Epidermal melanocyte (primary cell): ENCODE data around the gene ST8SIA3.

Experiments
- DNase-seq: peaks from one replicate; pipeline ENCODE4 v3.0.0; 2011; ENCODE audit warnings: low spot score; ENCODE audit not compliant: insufficient read length

ST8SIA3 gene, protein sequence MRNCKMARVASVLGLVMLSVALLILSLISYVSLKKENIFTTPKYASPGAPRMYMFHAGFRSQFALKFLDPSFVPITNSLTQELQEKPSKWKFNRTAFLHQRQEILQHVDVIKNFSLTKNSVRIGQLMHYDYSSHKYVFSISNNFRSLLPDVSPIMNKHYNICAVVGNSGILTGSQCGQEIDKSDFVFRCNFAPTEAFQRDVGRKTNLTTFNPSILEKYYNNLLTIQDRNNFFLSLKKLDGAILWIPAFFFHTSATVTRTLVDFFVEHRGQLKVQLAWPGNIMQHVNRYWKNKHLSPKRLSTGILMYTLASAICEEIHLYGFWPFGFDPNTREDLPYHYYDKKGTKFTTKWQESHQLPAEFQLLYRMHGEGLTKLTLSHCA

DNA sequence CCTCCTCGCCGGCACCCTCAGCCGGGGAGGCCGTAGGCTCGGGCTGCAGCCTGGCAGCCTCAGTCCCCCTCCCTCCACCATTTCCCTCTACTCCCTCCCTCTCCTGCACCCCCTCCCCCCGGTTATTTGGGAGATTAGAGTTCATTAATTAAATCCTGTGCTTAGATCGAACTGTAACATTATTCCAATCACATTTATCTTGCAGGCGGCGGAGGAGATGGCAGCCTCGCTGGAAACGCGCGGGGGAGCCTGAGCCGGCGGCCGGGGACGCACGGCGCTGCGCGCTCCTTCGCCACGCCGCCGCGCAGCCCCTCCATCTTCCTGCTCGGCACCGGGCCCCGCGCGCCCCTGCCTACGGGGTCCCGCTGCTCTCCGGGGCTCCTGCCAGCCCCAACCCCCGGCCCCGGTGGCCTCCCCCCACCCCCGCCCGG is at the start of gene ST8SIA3:
Gene ST8SIA3 (plus strand): TSS at position 287 of the 431 bp plus-strand sequence. CDS start 290 bp downstream, outside the sequence.
- no peak for DNase-seq

DNA sequence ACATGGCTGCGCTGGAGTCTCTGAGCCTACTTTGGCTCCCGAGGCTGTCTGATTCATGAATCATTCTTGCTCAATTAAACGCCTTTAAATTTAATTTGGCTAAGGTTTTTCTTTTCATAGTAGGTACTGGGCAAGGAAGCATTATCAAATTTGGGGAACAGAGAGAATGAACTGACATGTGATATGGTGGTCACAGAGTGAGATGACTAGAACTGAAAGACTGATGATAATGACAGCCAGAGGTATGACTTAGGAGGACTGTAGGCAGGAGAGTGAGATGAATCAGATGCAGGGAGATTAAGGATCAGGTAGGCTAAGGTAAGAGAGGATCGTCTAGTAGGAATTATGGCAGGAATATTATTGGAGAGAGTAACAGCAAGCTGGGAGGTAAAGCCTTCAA is 40.9 kb upstream of the ST8SIA3 start:
- no peak for DNase-seq

DNA sequence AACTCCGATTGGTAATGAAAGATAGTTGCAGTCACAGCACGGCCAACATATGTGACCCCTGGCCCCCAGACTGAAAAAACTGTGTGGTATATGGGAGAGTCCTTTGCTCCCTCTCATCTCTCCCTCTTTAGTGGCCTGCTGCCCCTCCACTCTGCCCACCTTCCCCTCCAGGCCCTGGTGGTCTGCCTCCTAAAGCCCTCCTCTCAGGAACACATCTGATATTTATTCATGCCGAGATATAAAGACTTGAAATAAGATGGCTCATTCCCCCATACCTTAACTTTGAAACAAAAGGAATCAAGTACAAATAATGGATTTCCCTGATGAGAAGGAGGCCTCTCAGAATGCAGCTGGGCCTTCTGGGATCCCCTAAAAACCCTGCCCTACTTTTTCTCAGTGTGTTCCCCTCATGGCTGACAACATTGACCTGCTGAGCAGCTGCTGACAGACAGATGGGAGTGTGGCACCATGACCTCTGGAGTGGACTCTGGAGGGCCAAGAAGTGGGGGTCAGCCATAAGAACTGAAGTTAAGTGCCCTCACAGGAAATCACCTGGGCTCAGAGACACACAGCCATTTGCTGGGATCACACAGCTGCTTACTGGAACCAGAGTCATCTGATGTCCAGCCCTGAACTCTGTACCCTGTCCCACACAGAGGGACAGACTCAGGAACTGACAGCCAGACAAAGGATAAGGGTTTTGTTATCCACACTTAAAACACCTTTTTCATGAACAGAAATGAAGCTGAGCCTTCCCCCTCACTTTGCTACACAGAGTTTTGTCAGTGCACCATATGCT is 39.8 kb upstream of the ST8SIA3 start:
- no peak for DNase-seq

DNA sequence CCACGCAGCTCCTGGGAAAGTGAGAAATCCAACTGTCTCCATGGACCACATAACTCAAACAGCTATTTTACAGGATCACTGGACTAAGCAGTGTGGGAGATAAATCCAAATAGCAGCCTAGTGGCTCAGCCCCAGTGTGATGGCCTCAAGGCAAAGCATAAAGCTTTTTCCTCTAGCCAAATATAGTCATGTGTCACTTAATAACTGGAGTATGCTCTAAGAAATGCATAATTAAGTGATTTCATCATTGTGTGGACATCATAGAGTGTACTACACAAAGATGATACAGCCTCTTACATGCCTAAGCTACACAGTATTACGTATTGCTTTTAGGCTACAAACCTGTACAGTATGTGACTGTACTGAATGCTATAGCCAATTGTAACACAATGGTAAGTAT is 31.8 kb upstream of the ST8SIA3 start:
- DNase-seq, result no peak

DNA sequence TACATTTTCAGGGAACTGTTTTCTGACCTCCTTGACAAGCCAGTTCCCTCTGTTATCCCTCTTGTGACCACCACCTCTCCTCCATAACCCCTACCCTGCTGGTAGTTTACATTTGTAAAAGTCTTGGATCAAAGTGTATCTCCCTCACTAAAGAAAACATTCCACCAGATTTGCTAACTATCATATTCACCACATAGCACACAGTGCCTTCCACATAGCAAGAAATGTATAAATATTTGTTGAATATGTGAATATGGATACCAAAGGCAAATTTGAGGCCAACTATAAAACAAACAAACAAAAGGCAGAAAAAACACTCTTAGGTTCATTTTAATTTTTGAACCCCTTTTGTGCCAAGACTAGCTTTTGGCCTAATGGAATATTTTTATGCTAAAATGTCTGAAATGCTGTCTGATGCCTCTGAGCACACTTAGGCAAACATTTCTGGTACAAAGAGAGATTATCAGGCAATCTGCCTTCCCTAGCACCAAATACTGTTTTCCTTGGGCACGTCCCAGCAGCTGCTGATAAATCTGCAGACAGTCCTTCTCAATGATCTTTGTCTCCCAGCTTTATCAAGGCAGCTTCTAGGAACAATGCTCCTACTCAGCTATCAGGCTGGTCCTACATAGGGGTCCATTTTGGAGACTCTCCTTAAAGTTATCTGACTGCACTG is 26.7 kb upstream of the ST8SIA3 start:
- no peak for DNase-seq

DNA sequence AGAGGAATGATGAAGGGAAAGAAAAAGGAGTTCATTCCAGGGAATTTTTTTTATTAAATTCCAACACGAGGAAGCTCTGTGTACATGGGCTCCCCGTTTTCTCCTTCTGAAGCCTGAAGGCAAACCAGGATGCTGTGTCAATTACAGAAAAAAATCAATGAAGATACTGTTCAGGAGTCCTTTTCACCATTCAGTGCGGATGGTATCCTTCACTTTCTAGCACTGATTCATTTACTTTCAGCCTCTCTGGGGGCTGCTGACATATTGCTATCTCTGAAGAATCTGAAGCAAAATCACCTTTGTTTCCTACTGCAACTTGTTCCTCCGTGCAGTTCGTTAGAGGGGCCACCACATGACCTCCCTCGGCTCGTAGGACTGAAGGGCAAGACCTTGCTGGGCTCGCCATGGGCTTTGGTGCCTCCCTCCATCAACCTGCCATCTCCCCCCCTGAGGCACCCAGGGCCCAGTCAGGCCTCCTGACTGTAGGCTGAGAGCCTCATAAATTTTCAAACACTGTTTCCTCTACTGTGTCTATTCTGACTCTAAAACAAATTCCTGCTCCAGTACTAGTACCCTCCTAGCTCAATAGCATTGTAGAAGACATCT is 25.5 kb upstream of the ST8SIA3 start:
- DNase-seq, result no peak

DNA sequence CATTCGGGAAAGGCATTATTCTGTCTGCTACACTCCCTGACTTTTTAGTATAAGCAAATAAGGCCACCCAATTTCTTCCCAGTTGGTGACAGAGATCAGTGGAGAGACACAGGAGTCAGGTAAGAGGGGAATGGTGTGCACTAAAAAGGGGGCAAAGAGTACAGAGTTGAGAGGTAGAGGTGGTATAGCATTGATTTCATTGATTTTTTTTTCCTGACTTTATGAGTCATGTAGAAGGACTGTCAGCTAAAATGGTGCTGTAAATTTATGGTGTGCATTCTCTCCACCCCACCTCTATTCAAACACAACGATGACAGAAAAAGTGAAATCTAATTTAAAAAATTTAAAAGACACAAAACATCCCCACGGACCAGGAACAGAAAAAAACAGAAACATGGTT is 23.7 kb upstream of the ST8SIA3 start:
- no peak for DNase-seq

DNA sequence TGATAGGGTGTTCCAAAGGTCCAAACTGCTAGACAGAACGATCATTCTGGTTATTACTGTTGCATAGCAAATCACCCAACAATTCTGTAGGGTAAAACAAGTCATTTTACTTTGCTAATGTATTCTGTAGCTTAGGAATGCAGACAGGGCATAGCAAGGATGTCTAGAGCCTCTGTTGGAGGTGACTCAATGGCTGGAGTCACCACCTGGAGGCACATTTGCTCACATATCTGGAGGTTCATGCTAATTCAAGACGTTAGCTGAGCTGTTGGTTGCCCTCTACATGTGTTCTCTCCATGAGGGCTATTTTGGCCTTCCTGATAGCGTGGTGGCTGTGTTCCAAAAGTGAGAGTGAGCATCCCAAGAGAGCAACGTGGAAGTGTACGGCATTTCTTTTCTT is 22.5 kb upstream of the ST8SIA3 start:
- DNase-seq, result no peak

DNA sequence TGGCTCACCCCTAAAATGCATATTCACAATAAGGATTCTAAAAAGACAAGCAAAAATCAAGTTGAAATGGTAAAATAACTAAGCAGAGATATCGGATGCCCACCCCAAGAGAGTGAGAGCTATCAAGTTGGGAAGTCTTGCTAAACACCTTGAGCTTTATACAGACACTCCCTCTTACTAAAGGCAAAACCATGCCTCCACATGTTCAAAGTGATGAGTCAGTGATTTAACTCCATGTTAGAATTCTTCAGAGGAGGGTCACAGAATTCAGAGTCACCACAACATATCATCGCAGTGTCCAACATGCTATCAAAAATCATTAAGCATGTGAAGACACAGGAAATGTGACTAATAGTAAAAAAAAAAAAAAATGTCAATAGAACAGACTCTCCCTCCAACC is 20.6 kb upstream of the ST8SIA3 start:
- DNase-seq, result no peak

DNA sequence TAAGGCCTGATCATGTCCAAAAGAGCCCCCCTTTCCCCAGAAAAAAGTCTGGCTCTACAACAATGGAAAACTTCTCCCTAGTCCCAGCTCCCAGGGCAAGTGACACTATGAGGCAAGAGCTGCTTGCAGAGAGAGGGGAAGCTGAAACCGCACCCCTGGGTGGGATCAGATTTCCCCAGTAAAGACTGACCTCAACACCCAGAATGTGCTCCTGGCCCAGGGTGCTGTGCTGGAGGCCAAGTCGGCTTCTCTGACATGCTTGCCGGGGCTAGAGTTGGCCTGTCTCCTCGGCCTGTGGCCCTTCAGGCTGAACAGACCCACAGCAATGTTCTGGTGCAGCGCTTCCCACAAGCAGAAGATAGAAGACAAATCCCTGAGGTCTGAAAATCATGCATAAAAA is 18.4 kb upstream of the ST8SIA3 start:
- no peak for DNase-seq

DNA sequence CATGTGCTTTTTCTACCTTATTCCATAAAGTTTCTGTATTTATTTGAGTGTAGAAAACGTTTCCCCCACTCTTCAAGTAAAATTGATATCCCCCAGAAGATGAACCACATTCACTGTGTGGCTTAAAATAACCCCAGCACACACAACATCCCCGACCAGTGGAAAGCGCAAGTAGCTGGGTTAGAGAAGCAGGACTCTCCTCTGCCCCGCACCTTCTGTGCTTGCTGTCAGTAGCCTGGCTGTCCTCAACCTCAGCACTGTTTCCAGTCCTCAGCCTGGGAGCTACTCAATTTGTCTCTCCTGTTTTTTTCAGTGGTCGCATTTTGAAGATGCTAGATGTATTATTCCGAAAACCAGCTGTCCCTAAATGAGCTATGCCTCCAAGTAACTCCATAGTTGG is 18.0 kb upstream of the ST8SIA3 start:
- no peak for DNase-seq

DNA sequence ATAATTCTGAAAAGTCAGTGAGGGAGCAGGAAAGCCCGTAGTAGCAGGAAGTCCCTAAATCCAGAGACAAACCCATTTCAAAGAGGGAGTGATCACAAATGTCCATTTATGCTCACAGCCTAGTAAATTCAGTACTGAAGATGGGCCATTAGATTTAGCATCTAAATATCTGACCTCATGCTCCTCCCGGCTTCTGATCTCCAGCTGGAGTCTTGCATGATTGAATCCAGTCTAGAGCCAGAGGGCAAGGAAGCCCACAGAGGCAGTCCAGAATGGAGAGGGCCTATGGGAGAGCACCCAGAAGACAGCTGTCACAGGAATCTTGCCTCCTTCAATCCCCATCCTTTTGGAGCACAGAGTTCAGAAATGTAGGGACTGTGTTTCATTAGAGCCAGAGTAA is 16.0 kb upstream of the ST8SIA3 start:
- DNase-seq, result no peak

DNA sequence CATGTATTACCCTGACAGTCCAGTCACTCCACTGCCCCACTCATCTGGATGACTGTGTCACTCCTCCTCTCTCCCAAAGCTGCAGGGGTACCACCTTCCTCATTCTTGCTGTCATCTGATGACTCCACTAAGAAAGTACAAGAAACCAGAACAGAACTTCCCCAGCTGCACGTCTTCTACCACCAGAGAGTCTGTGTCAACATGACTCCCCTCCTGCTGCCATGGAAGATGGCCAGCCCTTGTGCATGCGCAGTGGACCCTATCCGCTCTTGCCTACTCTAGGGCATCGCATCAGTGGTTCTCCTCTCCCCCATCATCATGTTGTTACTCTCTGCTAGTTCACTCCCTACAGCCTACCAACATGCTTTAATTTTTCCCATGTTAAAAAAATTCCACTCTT is 14.5 kb upstream of the ST8SIA3 start:
- DNase-seq, result no peak

DNA sequence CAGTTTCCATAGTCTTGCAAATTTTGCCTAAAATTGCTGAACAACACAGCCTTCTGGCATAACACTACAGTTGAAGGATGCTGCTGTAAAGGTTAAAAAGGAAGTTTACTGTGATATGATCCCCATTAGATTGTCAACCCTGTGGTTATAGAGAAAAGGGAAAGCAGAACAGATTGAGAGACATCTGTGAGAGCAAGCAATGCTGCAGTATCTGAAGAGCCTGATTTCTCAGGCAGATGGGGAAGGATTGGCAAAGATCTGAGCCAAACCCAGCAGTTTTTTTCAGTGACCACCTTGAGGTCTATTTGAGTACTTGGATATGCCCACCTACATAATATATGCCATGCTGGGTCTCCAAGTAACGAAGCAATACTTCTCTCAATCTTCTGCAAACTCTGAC is 8.5 kb upstream of the ST8SIA3 start:
- no peak for DNase-seq

DNA sequence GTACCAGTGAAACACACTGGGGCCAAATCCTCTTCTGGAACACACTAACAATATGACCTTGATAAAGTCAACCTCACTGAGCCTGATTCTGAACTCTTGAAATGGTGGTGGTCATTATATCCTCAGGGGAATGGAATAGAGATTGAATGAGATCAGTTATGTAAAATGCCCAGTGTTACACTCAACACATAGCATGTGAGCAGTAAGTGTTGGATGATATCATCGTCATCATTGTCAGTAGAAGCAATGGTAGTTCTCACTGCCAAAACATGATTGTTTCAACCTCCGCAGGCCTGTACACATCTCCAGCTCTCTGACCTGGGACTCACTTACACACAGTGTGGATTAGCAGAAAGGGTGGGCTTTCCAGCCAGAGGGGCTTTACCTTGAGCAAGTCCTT is 5.5 kb upstream of the ST8SIA3 start:
- no peak for DNase-seq

DNA sequence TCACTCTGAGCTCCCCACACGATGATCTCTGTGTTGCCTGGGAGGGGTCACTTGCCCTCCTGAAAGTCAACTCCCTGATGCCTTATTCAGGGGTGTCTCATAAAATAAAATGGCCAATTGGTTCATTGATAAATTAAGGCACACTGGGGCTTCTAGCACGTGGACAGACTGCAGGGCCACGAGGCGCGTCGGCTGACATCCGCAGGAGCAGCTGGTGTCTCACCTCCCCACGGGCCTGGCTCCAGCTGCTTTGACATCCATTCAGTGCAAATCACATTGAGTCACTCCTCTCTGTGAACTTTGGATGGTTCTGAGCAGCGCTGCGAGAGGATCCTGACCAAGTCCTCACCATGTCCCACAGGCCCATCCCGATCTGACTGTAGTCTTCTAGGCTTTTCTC is 4.6 kb upstream of the ST8SIA3 start:
- no peak for DNase-seq

DNA sequence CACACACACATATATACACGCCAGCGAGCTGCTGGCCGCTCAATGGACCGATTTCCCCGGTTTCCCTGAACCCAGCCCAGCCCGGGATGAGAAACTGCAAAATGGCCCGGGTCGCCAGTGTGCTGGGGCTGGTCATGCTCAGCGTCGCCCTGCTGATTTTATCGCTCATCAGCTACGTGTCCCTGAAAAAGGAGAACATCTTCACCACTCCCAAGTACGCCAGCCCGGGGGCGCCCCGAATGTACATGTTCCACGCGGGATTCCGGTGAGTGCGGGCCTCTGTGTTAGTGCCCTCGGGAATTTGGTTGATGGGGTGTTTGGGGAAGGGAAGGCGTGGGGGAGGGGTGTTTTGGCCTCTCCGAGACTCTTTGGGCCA is 392 bp downstream of the ST8SIA3 start:
- DNase-seq, result no peak

DNA sequence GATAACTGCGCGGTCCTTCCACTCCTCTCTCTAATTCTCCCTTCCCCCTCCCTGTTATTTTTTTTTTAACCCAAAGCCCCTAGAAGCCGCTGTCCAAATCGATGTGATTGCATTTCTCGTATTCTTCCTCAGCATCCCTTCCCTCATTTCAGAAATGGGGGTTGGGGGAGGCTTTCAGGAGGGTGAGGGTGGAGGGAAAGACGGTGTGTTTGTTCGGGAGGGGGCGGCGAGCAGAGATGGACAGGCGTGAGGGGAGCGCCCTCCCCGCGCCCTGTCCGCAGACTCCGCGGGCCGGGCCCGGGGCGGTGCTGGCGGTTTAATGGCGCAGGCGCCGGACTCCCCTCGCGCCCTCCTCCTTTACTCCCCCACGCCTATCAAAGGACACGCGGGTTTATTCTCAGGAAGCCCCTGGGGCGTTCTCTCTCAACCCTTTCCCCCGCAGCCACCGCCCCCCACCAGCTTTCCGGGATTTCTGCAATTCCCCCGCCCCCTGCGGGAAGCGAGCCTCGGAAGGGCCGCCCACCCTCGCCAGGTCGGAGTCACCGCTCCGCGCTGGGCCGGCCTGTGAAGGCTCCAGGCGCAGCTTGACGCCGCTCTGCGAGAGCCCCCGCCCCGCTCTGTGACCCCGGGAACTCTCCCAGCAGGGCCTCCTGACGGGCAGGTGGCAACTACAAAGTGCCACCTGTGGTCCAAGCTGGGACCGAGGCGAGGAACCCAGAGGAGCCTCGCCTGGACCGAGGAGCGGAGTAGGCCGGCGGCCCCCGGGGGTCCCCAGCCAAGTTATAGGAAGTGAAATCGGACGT is 981 bp downstream of the ST8SIA3 start:
- no peak for DNase-seq

DNA sequence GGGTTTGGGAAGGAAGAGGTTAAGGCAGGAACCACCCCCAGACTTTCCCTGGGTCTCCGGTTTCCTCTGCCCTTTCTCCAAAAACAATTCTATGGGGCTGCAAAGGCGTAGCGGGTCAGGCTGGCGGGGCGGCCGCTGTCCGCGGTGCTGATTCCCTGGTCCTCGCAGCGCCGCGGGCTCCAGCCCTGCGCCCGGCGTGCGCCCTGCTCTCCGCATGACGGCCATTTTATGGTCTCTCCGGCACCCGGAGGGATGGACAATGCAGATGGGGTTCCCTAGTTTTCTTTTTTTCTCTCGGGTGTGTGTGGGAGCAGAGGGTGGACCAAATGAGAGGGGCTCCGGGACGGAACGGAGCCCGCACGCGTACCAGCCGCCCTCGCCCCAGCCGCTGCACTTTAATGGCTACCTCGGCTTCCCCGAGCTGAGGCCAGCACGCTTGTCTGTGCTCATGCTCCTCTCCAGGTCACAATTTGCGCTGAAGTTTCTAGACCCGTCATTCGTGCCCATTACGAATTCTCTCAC is 1.6 kb downstream of the ST8SIA3 start:
- peak; percentile 28 for DNase-seq

DNA sequence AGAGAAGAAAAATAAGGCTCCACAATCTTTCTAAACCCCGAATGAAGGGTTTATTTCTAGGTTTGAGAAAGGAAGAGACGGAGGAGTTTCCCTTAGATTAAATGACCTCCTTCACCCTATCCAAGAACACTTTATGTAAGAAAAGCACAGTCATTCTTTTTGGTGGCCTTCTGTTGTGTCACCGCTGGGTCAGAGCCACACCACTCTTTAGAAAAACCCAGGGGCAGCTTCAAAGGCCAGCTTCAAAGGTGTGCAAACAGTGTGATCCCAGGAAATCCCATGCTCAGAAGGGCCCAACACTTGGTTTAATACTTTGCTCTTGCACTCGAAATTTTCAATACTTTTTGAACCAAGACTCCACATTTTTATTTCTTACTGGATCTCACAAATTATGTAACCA is 7.1 kb downstream of the ST8SIA3 start:
- DNase-seq, result no peak

DNA sequence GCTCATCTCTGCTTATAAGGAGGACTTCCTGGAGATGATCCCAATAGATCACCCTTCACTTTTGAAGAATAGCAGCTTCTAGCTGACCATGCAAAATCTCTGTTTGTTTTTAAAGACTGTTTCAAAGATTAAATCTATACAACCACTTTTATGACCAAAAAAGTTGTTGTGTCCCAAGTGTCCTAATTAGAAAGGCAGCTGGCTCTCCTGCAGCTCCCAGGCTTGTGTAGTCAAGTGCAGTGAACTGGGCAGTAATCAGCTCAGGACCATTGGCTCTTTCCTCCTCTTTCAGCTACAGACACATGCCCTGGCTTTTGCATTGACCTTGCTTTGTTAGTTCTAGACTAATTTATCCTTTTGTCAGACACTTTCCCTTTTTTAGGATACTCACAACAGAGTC is 10.4 kb downstream of the ST8SIA3 start:
- DNase-seq, result no peak
